DMS53 treated with DMSO at 0.1 percent for 48 hours (cell line): ENCODE data around the gene CDH4.

Experiments
- DNase-seq: peaks from one replicate; lab custom pipeline; 2025; ENCODE audit not compliant: unreplicated experiment; lab: John Stamatoyannopoulos, UW

The CDH4 gene

DNA sequence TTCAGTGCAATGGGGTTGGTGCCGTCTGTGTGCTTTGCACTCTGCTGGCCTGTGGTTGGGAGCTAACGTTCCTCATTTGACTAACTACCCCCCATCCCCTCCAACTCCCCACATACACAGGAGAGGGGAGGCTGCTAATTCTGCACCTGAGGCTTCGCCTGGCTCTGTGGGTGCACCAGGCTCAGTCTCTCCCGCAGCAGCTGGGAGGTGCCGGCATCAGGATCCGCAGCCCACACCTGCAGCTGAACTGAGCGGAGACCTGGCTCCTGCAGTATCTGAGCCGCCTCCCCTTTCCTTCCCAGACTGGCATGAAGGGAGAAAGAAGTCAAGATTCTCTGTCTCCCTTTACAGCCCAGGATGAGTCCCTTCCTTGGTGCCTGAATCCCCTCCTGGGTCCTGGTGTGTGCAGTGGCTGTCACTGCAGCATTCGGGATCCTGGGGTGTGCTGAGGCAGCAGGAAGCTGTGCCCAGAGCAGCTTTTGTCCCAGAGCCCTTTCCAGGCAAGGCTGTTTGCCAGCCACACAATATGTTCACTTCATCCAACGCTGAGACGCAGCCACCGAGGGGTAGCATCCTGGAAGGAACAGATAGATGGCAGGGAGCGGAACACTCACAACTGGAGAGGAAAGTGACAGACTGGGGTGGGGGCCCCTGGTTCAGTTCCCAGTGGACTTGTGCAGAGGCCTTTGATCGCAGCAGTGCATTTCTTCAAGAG lies 70.2 kb downstream of the CDH4 start:
- DNase-seq = no peak

DNA sequence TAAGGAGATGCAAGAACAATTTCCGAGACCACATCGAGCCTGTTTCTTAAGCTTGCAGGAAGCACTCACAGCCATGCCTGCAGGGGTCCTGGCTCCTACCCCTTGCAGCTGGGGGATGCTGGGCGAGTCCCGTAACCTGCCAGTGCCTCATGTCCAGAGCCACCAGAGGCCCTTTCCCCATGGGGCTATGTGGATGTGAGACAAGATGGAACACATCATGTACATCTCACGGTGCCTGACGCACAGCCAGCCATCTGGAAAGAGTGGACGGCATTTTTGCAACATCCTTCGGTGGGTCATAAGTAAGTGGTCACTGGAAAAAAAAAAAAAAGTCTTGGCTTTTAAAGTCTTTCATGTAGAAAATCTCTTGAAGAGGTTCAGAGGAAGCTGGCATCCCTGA lies 72.8 kb downstream of the CDH4 start:
- no peak for DNase-seq

DNA sequence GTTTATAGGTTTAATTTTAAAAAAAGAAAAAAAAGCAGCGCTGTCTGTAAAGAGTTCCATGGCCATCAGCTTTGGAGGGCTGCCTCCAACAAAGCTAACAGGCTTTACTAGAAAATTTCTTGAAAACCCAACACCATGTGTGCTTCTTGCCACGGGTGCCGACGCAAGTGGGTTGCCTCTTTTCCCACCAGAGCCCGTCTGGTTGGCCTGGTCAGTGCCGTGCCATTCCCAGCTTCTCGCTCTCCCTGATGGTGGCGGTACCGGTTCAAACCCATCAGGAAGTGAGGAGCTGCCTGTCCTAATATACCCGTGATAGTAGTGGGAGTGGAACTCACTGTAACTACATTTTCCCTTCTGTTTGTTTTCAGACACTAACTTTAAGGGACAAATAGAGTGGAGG lies 73.7 kb downstream of the CDH4 start:
- DNase-seq = no peak

DNA sequence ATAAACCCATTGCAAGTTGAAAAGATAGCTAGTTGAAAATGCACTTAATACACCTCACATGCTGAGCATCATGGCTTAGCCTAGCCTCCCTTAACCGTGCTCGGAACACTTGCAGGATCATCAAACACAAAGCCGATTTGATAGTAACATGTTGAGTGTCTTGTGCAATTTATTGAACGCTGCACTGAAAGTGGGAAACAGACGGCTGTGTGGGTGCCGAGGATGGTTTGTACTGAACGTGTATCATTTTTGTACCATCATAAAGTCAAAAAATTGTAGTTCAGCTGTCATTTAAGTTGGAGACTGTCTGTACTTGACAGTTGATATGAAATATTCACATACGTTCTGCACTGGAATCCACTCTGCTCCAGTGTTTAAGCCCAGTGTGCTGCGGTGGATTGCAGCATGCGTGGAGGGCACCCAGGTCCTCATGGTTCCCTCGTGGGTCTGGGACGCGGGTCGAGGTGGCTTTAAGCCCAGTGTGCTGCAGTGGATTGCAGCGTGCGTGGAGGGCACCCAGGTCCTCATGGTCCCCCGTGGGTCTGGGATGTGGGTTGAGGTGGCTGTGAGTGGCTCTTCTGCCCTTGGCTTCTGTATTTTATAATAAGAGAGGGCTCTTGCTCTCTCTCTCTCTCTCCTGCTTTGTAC lies 77.0 kb downstream of the CDH4 start:
- no peak for DNase-seq

DNA sequence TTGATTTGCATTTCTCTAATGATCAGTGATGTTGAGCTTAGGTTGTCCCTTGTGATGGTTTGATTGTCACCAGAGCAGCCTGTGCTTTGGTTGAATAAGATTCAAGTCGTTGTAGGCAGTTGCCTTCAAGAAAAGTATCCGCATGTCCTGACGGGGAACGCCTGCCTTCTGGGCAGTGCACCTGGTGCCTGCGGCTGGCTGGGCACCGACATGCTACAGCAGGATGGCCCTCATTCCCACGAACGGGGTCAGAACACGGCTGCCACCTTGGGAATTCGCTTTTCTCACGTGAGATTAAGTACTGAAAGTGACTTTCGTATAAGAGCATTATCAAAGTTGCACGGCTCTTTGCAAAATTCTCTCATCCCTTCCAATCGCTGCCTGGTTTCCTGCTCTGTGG lies 78.4 kb downstream of the CDH4 start:
- DNase-seq = no peak

DNA sequence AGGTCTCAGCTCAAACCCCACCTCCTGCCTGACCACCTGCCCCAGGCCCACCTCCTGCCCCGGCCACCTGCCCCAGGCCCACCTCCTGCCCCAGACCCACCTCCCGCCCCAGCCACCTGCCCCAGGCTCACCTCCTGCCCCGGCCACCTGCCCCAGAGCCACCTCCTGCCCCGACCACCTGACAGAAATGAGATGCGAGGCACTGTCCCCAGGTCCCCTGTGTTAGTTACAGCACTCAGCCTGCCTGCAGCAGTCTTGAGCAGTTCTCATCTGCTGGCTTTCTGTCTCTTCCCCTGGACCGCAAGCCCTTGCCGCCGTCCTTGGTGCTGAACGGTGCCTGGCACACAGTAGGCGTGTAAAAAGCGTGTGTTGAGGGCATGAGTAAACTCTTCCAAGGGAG lies 79.5 kb downstream of the CDH4 start:
- no peak for DNase-seq

DNA sequence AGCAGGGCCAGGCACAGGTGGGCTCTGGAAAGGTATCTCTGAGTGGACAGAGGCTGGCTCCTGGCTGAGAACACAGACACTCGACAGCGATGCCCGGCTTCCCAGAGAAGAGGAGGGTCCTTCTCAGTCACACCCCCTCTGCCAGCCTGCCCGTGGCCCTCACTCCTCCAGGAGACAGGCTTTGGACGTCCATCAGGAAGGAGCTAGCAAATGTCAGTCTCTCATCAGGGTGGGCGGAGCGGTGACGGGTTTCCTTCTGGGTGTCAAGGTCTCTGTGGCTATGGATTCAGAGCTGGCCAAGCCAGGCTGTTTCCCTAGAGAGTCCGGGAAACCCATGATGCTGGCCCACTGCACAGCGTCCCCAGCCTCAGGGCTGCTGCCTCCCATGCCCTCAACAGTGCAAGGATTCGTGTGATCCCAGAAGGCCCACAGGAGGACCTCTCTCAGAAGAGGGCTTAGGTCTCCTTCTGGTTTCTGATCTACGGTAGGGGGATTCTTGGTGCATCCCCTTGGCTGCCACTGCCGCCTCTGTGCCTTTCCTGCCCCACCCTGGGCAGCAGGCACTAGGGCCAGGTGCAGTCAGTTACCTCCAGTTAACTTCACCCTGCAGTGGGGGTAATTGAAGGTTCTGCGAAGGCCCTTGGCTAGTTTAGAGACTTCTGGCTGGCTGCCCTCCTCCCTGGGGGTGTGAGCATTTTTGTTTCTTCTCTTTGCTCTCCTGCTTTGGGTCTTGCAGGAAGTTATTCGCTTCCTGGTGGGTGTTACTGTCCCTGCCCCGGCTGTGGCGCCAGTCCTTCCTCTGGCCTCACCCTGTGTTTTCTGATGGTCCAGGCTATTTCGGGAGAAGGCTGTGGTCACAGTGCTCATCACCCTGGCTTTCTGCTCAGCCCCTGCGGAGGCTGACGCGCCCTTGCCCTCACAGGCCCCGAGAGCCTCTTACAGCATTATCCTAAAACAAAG lies 80.2 kb downstream of the CDH4 start:
- DNase-seq = no peak

DNA sequence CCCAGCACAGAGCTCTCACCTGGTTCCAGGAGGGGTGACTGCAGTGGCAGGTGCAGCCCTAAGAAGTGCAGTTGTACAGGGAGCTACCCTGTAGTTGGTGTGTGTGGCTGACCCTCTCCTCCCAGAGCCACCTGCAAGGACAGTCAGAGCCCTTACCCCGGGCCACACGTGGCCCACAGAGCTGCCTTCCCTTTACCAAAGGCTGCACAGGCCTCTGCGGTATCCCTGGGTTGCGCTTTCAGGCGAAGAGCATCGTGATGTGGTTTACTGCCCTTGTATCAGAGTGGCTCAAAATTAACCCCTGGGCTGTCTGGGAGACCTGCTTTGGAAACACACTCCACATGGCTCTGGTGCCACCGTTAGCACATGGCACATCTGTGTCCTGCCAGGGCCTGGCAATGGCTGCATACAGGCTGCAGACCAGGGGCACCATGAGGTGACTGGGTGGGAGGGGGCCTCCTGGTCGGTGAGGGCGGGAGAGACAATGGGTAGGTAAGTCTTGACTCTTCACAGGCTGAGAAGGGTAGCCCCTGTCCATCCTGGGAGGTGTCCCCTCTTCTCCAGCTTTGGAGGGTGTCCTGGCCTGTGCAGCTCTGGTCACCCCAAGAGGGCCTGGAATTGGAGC lies 81.5 kb downstream of the CDH4 start:
- no peak for DNase-seq

DNA sequence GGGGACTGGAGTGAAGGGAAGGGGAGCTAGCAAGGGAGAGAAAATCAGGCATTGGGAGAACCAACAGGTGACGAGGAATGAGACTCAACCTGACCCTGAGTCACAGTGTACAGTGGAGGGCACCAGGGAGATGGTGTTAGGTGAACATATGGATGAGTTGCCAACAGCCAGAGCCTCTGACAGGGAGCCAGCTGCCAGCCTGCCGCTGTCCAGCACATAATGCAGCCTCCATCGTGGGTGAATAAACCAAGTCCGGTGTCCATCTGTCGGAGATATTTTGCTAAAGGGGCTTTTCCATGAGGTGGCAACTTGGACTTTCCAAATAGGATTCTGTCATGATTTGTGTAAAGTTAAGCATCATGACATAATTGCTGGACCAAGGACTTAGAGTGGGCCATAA lies 88.1 kb downstream of the CDH4 start:
- DNase-seq = no peak

DNA sequence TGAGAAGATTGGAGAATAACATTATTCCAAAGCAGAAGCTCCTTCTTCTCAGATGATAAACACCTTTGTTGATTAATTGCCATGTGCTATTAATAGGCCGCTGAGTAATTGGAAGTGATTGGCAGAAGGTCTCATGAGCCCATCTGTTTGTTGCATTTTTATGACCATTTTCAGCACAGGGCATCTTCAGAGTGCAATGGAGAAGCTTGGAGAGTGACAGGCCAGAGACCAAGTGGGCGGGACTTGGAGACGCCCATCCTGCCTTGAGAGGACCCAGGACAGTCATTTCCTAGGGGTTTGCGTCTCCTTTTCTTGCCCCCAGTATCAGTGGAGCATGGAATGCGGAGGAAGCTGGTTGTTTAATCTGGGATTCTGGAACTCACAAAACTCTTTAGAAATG lies 89.5 kb downstream of the CDH4 start:
- no peak for DNase-seq

DNA sequence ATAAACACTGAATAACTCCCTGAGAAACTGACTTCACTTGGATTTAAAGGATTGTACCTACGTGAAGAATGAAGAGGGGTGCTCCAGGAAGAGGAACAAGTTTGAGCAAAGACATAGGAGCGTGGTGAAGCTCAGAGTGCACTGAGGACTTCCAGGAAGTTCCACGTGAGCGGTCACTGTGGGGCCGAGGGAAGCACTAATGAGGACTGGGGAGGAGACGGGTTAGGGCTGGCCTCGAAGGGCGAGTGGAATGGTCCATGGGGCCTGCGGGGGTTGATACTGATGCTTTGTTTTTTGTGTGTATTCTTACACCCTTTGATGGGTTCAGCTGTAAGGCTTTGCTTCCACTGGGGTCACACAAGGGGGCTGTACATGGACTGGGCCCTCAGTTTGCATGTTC lies 91.9 kb downstream of the CDH4 start:
- no peak for DNase-seq

DNA sequence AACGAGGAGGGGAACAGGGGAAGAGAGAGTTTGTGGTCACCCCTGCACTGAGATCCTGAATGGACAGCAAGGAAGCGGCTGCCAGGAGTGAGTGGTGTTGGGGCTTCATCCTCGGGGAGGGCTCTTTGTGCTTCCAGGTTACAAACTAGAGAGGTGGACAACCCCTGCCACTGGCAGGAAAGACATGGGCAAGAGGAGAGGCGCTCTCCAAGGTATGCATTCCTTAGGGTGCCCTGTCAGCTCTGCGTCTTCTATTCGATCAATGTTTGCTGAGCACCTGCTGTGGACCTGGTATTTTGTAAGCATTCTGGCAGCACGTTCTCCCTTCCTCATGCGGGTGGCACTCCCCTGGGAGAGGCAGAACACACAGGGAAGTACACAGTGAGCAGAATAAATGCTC lies 93.6 kb downstream of the CDH4 start:
- DNase-seq = no peak

DNA sequence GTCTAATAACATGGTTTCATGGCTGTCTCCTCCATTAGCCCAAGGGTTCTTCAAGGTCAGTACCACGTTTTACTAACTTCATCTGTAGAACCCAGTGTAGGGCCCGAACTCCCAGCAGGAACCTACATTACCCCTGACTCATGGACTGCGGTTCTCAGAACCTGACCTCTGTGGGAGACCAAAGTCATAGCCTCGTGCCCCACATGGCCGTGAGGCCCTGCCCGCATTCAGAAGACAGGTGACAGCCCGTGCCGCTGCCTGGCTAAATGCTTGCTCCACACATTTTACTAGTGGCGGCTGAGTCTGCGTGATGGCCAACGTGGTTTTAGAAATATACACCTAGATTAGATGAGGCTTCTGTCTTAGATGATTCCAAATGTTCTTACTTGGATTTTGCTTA lies 94.9 kb downstream of the CDH4 start:
- no peak for DNase-seq

DNA sequence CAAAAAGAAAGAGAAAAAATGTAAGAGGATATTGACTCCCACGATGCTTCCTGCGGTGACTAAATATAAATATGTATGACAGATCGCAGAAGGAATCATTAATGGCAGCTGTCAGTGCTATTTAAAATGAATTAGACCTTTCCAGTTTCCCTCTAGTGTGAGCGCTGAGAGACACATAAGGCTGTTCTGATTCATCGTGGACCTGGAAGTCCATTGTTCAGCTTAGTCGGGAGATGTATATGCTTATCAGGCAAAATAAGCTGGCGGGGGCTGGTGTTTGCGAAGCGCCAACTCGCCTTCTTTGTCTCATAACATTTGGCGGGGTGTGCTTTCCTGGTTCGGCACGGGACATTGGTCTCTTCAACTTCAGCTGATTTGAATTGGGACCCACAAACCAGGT lies 95.4 kb downstream of the CDH4 start:
- no peak for DNase-seq

DNA sequence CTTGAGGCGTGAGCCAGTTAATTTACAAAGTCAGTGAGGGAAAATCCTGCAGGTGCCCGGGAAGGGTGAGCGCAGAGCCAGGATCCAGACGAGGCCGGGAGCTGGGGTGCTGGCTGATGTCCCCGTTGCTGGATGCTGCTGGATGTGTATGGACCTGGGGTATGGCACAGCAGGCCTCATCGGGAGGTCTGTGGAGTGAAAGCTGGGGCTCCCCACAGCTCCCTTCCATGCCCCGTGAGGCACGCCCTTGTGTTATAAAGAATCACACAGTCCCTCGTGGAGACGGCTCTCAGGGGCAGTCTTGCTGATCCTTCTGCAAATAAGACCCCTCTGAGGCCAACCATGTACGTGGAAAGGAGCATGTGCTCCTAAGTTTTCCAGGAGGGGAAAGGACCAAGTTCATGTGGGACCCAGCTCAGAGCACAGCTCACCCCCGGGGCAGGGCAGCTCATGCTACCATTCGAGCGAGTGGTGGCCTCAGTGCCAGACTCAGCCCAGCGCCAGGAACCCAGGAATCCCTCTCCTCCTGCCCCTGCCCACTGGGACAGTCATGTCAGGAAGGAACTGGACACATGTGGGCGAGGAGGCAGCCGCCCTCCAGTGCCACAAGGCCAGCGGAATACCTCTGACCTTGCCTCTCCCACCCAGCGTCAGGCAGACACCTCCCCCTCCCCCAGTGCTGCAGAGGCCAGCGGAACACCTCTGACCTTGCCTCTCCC lies 97.5 kb downstream of the CDH4 start:
- DNase-seq = no peak

DNA sequence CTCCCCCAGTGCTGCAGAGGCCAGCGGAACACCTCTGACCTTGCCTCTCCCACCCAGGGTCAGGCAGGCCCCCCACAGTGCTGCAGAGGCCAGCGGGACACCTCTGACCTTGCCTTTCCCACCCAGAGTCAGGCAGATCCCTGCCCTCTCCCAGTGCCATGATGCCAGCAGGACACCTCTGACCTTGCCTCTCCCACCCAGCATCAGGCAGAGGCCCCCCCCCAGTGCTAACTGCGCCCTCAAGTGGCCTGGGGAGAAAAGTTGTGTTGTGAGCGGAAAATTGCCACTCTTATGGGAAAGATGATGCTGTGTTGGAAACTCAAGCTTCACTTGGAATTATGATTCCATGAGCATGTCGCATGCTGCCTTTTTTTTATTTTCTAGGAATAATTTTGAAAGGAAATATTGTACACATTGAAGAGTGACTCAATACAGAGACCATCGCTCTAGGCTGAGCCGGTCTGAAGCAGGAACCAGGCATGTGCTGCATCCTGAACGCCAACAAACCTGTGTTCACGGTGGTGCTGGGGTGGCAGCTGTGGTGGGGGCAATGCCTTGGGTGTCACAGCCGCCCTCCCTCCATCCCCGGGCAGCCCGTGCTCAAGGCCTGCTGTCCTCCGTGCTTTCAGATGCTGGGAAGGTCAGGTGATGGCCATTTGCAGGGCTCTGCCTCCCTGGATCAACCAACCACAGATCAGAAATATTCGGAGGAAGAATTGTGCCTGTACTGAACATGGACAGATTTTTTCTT lies 98.6 kb downstream of the CDH4 start:
- no peak for DNase-seq

DNA sequence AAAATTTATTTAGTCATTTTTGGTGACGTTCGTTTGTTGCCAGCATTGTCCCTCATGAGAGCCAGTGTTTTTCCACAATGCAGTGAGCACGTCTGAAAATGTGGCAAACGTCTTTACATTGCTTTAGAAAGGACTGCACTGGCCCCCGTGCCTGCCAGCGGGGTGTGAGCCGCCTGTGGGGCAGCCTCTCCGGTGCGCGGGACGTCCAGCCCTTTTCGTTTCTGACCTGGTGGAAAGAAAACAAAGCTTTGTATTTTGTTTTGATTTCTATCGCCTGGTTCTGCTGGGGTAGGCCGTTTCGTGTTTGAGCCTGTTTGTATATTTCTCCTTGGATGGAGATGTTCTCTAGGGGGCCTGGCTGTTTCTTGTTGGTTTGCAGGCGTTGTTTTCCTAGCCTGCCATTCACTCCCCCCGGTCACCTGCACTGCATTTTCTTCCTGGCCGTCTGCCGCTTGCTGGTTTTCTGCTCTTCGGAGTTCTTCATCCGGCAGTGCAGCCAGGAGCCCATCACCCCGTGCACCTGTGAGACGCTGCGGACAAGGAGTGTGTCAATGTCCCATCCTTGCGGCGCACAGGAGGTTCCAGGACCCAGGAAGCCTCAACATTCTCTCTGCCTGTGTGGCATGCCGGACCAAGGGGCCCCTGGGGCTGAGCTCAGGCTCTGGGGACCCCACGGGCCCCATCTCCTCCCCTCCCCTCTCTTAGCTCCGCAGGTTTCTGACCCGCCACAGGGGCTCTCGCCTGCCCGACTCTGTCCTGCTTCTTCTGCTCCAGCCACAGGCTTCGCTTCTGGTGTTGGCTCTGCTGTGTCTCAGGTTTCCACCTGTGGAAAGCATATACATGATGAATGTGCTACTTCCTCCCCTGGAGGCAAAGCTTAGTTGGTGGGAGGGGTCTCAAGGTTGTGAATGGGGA lies 100.5 kb downstream of the CDH4 start:
- no peak for DNase-seq

DNA sequence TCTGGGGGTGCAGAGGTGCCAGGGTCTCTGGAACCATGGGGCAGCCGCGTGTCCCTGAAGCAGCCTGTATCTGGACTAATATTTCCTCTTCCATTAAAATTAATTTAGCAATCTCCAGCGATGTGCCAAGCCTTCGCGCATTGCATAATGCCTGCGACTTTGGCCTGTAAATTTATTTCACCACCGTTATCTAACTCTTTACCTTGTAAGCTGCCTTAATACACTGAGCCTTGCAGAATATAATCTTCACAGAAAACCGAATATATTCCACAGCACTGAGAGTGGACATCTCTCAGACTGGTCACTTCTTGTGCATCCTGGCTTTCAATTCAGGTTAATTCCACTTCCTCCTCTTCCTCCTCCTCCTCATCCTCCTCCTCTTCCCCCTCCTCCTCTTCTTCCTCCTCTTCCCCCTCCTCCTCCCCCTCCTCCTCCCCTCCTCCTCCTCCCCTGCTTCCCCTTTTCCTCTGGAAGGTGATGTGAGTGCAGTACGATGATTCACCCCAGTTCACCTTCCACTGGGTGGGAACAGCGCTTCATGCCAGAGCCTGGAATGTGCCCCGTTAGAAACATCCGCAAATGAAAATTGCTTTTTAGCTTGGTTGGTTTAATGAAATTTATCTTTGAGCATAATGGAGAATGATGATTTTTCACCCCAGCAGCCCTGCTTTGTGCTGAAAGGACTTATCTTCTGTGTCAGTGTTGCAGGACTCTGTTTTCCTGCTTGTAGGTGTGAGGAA lies 101.4 kb downstream of the CDH4 start:
- no peak for DNase-seq
